Measurements from ENCODE around the gene KRIT1. TPM values are rescaled to one million over a fixed set of nuclear protein-coding genes. Genes with fewer than 3 reads are reported as not detected.
A peak's percentile ranks its signal among the peaks of the same experiment; 100 is the strongest.

Gene KRIT1
- total and polyA plus RNA-seq, 2 of the 13 experiments (the other 11 are each of a cell fraction or from before 2014, with no cell fraction given), result 29.4 to 37.7 TPM

DNA sequence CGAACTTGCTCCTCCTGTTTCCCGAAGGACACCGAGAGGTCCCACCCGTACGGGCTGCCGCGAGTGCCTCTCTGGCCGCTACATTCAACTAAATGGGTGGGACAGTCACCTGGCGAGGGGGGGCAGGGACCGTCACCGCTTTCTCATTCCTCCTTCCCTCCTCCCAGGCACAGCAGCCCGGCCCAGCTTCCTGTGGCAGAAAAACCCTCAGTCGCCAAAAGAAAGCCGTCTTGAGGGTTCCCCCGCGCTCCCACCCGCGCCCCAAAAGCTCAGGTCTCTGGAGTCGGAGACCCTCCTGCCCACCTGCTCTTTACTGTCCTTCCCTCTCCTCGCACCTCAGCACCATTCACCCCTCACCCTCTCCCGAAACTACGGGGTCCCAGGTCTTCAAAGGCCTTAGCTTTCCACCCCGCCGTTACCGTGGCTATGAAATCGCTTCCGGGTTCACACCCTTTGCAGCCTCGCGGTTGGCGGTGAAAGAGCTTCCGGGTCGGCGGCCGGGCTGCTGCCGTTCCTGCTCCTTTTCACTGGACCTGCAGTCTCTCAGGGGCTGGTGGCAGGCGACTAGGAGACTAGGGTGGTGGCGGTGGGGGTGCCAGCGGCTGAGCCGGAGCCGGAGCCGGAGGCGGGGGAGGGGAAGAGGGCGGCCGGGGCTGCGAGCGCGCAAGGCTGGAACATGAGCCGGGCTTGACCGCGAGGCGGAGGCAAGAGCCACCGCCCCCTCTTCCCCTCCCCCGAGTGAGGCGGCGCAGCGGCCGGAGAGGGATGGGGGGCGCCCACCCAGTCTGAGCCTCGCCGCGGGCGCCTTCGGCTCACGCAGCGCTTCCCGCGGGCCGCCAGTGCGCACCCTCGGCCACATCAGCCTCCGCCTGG, at the start of gene KRIT1, which contains the start of gene ANKIB1 (continued):
- TF ChIP-seq, protein P1, sequence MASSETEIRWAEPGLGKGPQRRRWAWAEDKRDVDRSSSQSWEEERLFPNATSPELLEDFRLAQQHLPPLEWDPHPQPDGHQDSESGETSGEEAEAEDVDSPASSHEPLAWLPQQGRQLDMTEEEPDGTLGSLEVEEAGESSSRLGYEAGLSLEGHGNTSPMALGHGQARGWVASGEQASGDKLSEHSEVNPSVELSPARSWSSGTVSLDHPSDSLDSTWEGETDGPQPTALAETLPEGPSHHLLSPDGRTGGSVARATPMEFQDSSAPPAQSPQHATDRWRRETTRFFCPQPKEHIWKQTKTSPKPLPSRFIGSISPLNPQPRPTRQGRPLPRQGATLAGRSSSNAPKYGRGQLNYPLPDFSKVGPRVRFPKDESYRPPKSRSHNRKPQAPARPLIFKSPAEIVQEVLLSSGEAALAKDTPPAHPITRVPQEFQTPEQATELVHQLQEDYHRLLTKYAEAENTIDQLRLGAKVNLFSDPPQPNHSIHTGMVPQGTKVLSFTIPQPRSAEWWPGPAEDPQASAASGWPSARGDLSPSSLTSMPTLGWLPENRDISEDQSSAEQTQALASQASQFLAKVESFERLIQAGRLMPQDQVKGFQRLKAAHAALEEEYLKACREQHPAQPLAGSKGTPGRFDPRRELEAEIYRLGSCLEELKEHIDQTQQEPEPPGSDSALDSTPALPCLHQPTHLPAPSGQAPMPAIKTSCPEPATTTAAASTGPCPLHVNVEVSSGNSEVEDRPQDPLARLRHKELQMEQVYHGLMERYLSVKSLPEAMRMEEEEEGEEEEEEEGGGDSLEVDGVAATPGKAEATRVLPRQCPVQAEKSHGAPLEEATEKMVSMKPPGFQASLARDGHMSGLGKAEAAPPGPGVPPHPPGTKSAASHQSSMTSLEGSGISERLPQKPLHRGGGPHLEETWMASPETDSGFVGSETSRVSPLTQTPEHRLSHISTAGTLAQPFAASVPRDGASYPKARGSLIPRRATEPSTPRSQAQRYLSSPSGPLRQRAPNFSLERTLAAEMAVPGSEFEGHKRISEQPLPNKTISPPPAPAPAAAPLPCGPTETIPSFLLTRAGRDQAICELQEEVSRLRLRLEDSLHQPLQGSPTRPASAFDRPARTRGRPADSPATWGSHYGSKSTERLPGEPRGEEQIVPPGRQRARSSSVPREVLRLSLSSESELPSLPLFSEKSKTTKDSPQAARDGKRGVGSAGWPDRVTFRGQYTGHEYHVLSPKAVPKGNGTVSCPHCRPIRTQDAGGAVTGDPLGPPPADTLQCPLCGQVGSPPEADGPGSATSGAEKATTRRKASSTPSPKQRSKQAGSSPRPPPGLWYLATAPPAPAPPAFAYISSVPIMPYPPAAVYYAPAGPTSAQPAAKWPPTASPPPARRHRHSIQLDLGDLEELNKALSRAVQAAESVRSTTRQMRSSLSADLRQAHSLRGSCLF (CRISPR knock-in tag; IDR thresholded peaks at IDR 0.05; ENCODE audit: borderline replicate concordance), result no peak
- TF ChIP-seq KDM4B (CRISPR knock-in tag; IDR thresholded peaks at IDR 0.05), result no peak
- no peak for TF ChIP-seq XBP1 (CRISPR knock-in tag; IDR thresholded peaks at IDR 0.05)
- TF ChIP-seq RAD51 (IDR thresholded peaks at IDR 0.05; ENCODE audit: borderline replicate concordance), result no peak
- TF ChIP-seq, protein P2, sequence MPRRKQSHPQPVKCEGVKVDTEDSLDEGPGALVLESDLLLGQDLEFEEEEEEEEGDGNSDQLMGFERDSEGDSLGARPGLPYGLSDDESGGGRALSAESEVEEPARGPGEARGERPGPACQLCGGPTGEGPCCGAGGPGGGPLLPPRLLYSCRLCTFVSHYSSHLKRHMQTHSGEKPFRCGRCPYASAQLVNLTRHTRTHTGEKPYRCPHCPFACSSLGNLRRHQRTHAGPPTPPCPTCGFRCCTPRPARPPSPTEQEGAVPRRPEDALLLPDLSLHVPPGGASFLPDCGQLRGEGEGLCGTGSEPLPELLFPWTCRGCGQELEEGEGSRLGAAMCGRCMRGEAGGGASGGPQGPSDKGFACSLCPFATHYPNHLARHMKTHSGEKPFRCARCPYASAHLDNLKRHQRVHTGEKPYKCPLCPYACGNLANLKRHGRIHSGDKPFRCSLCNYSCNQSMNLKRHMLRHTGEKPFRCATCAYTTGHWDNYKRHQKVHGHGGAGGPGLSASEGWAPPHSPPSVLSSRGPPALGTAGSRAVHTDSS (CRISPR knock-in tag; conservative IDR thresholded peaks at IDR 0.05), result no peak
- TF ChIP-seq RXRB (CRISPR knock-in tag; IDR thresholded peaks at IDR 0.05; ENCODE audit: borderline replicate concordance), result peak; percentile 57; the same call in 1 of the 2 replicates
- peak; percentile 46; the same call in 1 of the 2 replicates for TF ChIP-seq ZSCAN9 (CRISPR knock-in tag; IDR thresholded peaks at IDR 0.05; ENCODE audit: borderline replicate concordance)
- no peak; the same call in 1 of the 2 replicates for TF ChIP-seq NCOR1 (IDR thresholded peaks at IDR 0.05; ENCODE audit: borderline replicate concordance, low read length)
- TF ChIP-seq, protein P3, sequence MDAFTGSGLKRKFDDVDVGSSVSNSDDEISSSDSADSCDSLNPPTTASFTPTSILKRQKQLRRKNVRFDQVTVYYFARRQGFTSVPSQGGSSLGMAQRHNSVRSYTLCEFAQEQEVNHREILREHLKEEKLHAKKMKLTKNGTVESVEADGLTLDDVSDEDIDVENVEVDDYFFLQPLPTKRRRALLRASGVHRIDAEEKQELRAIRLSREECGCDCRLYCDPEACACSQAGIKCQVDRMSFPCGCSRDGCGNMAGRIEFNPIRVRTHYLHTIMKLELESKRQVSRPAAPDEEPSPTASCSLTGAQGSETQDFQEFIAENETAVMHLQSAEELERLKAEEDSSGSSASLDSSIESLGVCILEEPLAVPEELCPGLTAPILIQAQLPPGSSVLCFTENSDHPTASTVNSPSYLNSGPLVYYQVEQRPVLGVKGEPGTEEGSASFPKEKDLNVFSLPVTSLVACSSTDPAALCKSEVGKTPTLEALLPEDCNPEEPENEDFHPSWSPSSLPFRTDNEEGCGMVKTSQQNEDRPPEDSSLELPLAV (CRISPR knock-in tag; conservative IDR thresholded peaks at IDR 0.05; ENCODE audit: low read depth), result no peak
- TF ChIP-seq MNT (IDR thresholded peaks at IDR 0.05), result peak; percentile 10; the same call in 1 of the 2 replicates
- TF ChIP-seq, protein P4, sequence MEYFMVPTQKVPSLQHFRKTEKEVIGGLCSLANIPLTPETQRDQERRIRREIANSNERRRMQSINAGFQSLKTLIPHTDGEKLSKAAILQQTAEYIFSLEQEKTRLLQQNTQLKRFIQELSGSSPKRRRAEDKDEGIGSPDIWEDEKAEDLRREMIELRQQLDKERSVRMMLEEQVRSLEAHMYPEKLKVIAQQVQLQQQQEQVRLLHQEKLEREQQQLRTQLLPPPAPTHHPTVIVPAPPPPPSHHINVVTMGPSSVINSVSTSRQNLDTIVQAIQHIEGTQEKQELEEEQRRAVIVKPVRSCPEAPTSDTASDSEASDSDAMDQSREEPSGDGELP (IDR thresholded peaks at IDR 0.05; ENCODE audit: borderline replicate concordance, low read depth), result peak; percentile 74; the same call in 1 of the 2 replicates
